GM12891 (cell line): ENCODE measurements around the gene NRXN3.

ENCODE experiments used
- POLR2A ChIP-seq: IDR thresholded peaks from 2 replicates; pipeline ENCODE4 v1.6.1; 2011; ENCODE audit warnings: low read depth, low read length, control low read depth
- POLR2AphosphoS5 ChIP-seq: IDR thresholded peaks from 2 replicates; pipeline ENCODE4 v1.6.1; 2011; ENCODE audit warnings: low read depth, low read length, control low read depth
- TAF1 ChIP-seq: IDR thresholded peaks from 2 replicates; pipeline ENCODE4 v1.6.1; 2011; ENCODE audit warnings: low read depth, low read length, control low read depth

- TF ChIP-seq POLR2A: no peak
- TF ChIP-seq POLR2AphosphoS5: no peak
- no peak for TF ChIP-seq TAF1
These were observed 397.2 kb downstream of the NRXN3 start for GRCh38 chr14:78567343-78567742.
